NT2/D1 (cell line): ENCODE results near the gene AKT3.

Experiments
- SUZ12 ChIP-seq: IDR thresholded peaks from 2 replicates; pipeline ENCODE4 v1.6.1; 2011; ENCODE audit not compliant: insufficient read length, insufficient read depth; ENCODE audit errors: extremely low read depth
- YY1 ChIP-seq: IDR thresholded peaks from 2 replicates; pipeline ENCODE4 v1.6.1; 2011; ENCODE audit not compliant: insufficient read length, insufficient read depth
- ZNF274 ChIP-seq: IDR thresholded peaks from 2 replicates; pipeline ENCODE4 v1.6.1; 2011; ENCODE audit warnings: mild to moderate bottlenecking, low read depth, low read length

GRCh38 chr1:243657793-243658192, 192.2 kb downstream of the AKT3 start:
- TF ChIP-seq YY1 (no peak), SUZ12 (no peak), ZNF274 (no peak)
